Measurements from ENCODE around the gene B3GNT3. TPM values are rescaled to one million over a fixed set of nuclear protein-coding genes. Genes with fewer than 3 reads are reported as not detected.

Gene B3GNT3
- total and polyA plus RNA-seq, 9 of the 15 experiments (the other 6 are each of a cell fraction or from before 2014, with no cell fraction given), result 0.06 to 0.11 (median 0.07) TPM; not detected in 6

DNA sequence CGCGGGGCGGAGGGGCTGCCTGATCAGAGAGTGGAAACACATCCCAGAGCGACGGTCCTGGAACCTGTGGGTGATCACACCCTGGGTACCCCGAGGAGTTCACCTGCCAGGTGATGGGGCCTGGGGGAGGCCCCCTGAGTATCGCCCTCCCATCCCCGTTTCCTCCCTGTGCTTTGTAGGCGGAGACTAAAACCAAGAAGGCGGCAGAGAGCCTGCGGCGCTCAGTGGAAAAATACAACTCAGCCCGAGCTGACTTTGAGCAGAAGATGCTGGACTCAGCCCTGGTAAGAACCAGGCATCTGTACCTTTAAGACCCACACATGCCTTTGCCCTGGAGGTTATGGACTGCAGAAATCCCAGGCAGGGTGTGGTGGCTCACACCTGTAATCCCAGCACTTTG, 24.3 kb upstream of the B3GNT3 start:
- no TSS peak for BruUV-seq (replicated peaks)
- Histone ChIP-seq H3K36me3 (ENCODE audit: control insufficient read depth, insufficient read depth, low read length) (peaks cover 71% of the 10 kb centered on the region; the same call in 2 of the 3 replicates), H3K9me1 (ENCODE audit: control insufficient read depth, insufficient read depth, low read length) (peaks cover 5% of the 10 kb centered on the region), H3K27ac (ENCODE audit: extremely low read depth, low read depth, low read length) (no peak overlapping the region), H3K9me3 (replicated peaks; ENCODE audit: control insufficient read depth, insufficient read depth, low read depth, low read length) (no peaks in the 10 kb centered on the region), H3K27me3 (ENCODE audit: control insufficient read depth in 2 of 2, insufficient read depth in 2 of 2, low read length in 2 of 2) (no peaks in the 10 kb centered on the region), H3K4me2 (ENCODE audit: insufficient read depth, low read length) (no peak overlapping the region), H3K9ac (ENCODE audit: insufficient read depth in 1 of 2, low read depth in 2 of 2, low read length in 2 of 2) (no peak overlapping the region), H3K79me2 (ENCODE audit: control insufficient read depth, insufficient read depth, low read length) (no peaks in the 10 kb centered on the region), H4K20me1 (replicated peaks; ENCODE audit: control insufficient read depth, insufficient read depth, low read length) (no peaks in the 10 kb centered on the region; the same call in 1 of the 2 replicates), H3K4me3 (no peak overlapping the region), H3K4me1 (replicated peaks in 1 of 2; ENCODE audit: control insufficient read depth in 2 of 2, insufficient read depth in 2 of 2, low read length in 2 of 2) (peaks cover 2 to 10% of the 10 kb centered on the region in 2 experiments; a peak in 3 of 5 replicates), H2AFZ (ENCODE audit: low read depth, low read length) (no peak overlapping the region)
- FAIRE-seq (no peak), DNase-seq (ENCODE audit: extremely low read depth in 1 of 4, low spot score in 3 of 4) (no peak), ATAC-seq (no peak)
- ChIA-PET CTCF (ENCODE audit: low intra/inter-chr PET ratio) (no interaction called here), POLR2A (no interaction called here)
- in situ Hi-C loops (cut with MboI) (no loop called here), intact Hi-C loops (cut with micrococcal nuclease) (no loop called here)
- 97% methylated on average over 11 of the region's 13 CpGs for WGBS (ENCODE audit: insufficient coverage, low coverage, missing lambda C conversion rate)
- TF ChIP-seq, protein P1, sequence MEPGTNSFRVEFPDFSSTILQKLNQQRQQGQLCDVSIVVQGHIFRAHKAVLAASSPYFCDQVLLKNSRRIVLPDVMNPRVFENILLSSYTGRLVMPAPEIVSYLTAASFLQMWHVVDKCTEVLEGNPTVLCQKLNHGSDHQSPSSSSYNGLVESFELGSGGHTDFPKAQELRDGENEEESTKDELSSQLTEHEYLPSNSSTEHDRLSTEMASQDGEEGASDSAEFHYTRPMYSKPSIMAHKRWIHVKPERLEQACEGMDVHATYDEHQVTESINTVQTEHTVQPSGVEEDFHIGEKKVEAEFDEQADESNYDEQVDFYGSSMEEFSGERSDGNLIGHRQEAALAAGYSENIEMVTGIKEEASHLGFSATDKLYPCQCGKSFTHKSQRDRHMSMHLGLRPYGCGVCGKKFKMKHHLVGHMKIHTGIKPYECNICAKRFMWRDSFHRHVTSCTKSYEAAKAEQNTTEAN (CRISPR knock-in tag; IDR thresholded peaks at IDR 0.05), result no peak
- TF ChIP-seq SP1 (CRISPR knock-in tag; IDR thresholded peaks at IDR 0.05) (no peak), ZNF384 (IDR thresholded peaks at IDR 0.05; ENCODE audit: low read depth, low read length) (no peak), TEAD4 (IDR thresholded peaks at IDR 0.05; ENCODE audit: low read length) (no peak), TEAD4 (CRISPR knock-in tag; IDR thresholded peaks at IDR 0.05; ENCODE audit: borderline replicate concordance) (no peak), COPS2 (conservative IDR thresholded peaks at IDR 0.05) (no peak), HIVEP1 (CRISPR knock-in tag; IDR thresholded peaks at IDR 0.05) (no peak)
- TF ChIP-seq, protein P2, sequence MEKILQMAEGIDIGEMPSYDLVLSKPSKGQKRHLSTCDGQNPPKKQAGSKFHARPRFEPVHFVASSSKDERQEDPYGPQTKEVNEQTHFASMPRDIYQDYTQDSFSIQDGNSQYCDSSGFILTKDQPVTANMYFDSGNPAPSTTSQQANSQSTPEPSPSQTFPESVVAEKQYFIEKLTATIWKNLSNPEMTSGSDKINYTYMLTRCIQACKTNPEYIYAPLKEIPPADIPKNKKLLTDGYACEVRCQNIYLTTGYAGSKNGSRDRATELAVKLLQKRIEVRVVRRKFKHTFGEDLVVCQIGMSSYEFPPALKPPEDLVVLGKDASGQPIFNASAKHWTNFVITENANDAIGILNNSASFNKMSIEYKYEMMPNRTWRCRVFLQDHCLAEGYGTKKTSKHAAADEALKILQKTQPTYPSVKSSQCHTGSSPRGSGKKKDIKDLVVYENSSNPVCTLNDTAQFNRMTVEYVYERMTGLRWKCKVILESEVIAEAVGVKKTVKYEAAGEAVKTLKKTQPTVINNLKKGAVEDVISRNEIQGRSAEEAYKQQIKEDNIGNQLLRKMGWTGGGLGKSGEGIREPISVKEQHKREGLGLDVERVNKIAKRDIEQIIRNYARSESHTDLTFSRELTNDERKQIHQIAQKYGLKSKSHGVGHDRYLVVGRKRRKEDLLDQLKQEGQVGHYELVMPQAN (IDR thresholded peaks at IDR 0.05; ENCODE audit: borderline replicate concordance), result no peak
- TF ChIP-seq, protein P3, sequence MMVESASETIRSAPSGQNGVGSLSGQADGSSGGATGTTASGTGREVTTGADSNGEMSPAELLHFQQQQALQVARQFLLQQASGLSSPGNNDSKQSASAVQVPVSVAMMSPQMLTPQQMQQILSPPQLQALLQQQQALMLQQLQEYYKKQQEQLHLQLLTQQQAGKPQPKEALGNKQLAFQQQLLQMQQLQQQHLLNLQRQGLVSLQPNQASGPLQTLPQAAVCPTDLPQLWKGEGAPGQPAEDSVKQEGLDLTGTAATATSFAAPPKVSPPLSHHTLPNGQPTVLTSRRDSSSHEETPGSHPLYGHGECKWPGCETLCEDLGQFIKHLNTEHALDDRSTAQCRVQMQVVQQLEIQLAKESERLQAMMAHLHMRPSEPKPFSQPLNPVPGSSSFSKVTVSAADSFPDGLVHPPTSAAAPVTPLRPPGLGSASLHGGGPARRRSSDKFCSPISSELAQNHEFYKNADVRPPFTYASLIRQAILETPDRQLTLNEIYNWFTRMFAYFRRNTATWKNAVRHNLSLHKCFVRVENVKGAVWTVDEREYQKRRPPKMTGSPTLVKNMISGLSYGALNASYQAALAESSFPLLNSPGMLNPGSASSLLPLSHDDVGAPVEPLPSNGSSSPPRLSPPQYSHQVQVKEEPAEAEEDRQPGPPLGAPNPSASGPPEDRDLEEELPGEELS (CRISPR knock-in tag; IDR thresholded peaks at IDR 0.05; ENCODE audit: borderline replicate concordance), result no peak
- TF ChIP-seq, protein P4, sequence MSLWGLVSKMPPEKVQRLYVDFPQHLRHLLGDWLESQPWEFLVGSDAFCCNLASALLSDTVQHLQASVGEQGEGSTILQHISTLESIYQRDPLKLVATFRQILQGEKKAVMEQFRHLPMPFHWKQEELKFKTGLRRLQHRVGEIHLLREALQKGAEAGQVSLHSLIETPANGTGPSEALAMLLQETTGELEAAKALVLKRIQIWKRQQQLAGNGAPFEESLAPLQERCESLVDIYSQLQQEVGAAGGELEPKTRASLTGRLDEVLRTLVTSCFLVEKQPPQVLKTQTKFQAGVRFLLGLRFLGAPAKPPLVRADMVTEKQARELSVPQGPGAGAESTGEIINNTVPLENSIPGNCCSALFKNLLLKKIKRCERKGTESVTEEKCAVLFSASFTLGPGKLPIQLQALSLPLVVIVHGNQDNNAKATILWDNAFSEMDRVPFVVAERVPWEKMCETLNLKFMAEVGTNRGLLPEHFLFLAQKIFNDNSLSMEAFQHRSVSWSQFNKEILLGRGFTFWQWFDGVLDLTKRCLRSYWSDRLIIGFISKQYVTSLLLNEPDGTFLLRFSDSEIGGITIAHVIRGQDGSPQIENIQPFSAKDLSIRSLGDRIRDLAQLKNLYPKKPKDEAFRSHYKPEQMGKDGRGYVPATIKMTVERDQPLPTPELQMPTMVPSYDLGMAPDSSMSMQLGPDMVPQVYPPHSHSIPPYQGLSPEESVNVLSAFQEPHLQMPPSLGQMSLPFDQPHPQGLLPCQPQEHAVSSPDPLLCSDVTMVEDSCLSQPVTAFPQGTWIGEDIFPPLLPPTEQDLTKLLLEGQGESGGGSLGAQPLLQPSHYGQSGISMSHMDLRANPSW (CRISPR knock-in tag; IDR thresholded peaks at IDR 0.05), result no peak
- TF ChIP-seq, protein P5, sequence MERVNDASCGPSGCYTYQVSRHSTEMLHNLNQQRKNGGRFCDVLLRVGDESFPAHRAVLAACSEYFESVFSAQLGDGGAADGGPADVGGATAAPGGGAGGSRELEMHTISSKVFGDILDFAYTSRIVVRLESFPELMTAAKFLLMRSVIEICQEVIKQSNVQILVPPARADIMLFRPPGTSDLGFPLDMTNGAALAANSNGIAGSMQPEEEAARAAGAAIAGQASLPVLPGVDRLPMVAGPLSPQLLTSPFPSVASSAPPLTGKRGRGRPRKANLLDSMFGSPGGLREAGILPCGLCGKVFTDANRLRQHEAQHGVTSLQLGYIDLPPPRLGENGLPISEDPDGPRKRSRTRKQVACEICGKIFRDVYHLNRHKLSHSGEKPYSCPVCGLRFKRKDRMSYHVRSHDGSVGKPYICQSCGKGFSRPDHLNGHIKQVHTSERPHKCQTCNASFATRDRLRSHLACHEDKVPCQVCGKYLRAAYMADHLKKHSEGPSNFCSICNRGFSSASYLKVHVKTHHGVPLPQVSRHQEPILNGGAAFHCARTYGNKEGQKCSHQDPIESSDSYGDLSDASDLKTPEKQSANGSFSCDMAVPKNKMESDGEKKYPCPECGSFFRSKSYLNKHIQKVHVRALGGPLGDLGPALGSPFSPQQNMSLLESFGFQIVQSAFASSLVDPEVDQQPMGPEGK (CRISPR knock-in tag; IDR thresholded peaks at IDR 0.05; ENCODE audit: borderline replicate concordance), result no peak

Measured in K562 (cell line).